CD14-positive monocyte (primary cell): ENCODE measurements around the gene PCDH10. TPM values are rescaled to one million over a fixed set of nuclear protein-coding genes. Genes with fewer than 3 reads are reported as not detected.

Experiments used
- DNase-seq, 3 donors: peaks; one replicate each; pipeline ENCODE4 v3.0.0-alpha.2; 2011 to 2022
- H2AFZ ChIP-seq: 2 replicates; pipeline ENCODE4 v1.6.0; 2012; ENCODE audit warnings: mild to moderate bottlenecking, low read depth, low read length, inconsistent platforms; ENCODE audit not compliant: insufficient read depth, poor library complexity, severe bottlenecking
- H3K27ac ChIP-seq, 2 donors: 1 replicate in 1 of 2; 2 replicates in 1 of 2; pipeline ENCODE4 v1.5.1; 2012 to 2013; ENCODE audit warnings: low read length in 2 of 2, control low read depth in 1 of 2, inconsistent platforms in 1 of 2, low read depth in 1 of 2, mild to moderate bottlenecking in 1 of 2
- H3K27me3 ChIP-seq, 2 donors: one replicate each; pipeline versions ENCODE4 v1.6.0 to v1.6.1; 2011 to 2013; ENCODE audit warnings: low read length in 2 of 2; ENCODE audit not compliant: control insufficient read depth in 2 of 2, insufficient read depth in 2 of 2
- H3K36me3 ChIP-seq, 2 donors: replicated peaks in 1 of 2; 1 replicate in 1 of 2; 2 replicates in 1 of 2; pipeline versions ENCODE4 v1.5.1 to v1.6.1; 2012 to 2013; ENCODE audit warnings: low read length in 2 of 2, control low read depth in 1 of 2, inconsistent platforms in 1 of 2, mild to moderate bottlenecking in 1 of 2; ENCODE audit not compliant: insufficient read depth in 2 of 2, control insufficient read depth in 1 of 2
- H3K4me1 ChIP-seq, 2 donors: 1 replicate in 1 of 2; 2 replicates in 1 of 2; pipeline versions ENCODE4 v1.5.1 to v1.6.1; 2012 to 2013; ENCODE audit warnings: low read length in 2 of 2, control low read depth in 1 of 2, inconsistent platforms in 1 of 2, mild to moderate bottlenecking in 1 of 2, moderate library complexity in 1 of 2; ENCODE audit not compliant: insufficient read depth in 2 of 2, control insufficient read depth in 1 of 2
- H3K4me2 ChIP-seq: replicated peaks from 2 replicates; pipeline ENCODE3; 2012; ENCODE audit warnings: low read length, moderate library complexity, mild to moderate bottlenecking; ENCODE audit not compliant: poor library complexity, severe bottlenecking; ENCODE audit errors: extremely low read depth
- H3K4me3 ChIP-seq, 3 experiments: fragments of 200-600 bp in 1 of 3; sonication (generic) in 1 of 3; replicated peaks in 1 of 3; 1 replicate in 2 of 3; 2 replicates in 1 of 3; pipeline ENCODE4 v1.5.1; 2011 to 2013; ENCODE audit warnings: low read length in 3 of 3, mild to moderate bottlenecking in 3 of 3, control low read depth in 2 of 3, low read depth in 2 of 3, inconsistent platforms in 1 of 3, moderate library complexity in 1 of 3
- H3K79me2 ChIP-seq: 2 replicates; pipeline ENCODE4 v1.6.0; 2012; ENCODE audit warnings: mild to moderate bottlenecking, control low read depth, inconsistent platforms, low read length, moderate library complexity; ENCODE audit not compliant: insufficient read depth
- H3K9ac ChIP-seq: 2 replicates; pipeline ENCODE4 v1.6.0; 2017; ENCODE audit warnings: low read length, mild to moderate bottlenecking; ENCODE audit not compliant: insufficient read depth, poor library complexity, severe bottlenecking
- H3K9me3 ChIP-seq, 2 donors: replicated peaks in 1 of 2; 1 replicate in 1 of 2; 2 replicates in 1 of 2; pipeline versions ENCODE4 v1.5.1 to v1.6.1; 2012 to 2013; ENCODE audit warnings: low read length in 2 of 2, control low read depth in 1 of 2; ENCODE audit not compliant: control insufficient read depth in 1 of 2, insufficient read depth in 1 of 2
- H4K20me1 ChIP-seq: 2 replicates; pipeline ENCODE4 v1.6.0; 2012; ENCODE audit warnings: mild to moderate bottlenecking, low read length, control low read depth, moderate library complexity; ENCODE audit not compliant: insufficient read depth
- H3K27ac Mint-ChIP-seq, 7 donors: one replicate each; pipeline ENCODE4 v1.8.0; 2020; ENCODE audit warnings: mild to moderate bottlenecking in 7 of 7, mixed read lengths in 7 of 7, moderate library complexity in 6 of 7, inconsistent platforms in 2 of 7
- H3K27me3 Mint-ChIP-seq, 3 donors: one replicate each; pipeline ENCODE4 v1.8.0; 2021 to 2022; ENCODE audit warnings: low read depth in 3 of 3, mild to moderate bottlenecking in 3 of 3, mixed read lengths in 3 of 3, moderate library complexity in 3 of 3, inconsistent platforms in 1 of 3
- H3K36me3 Mint-ChIP-seq, 2 donors: one replicate each; pipeline ENCODE4 v1.8.0; 2020; ENCODE audit warnings: mixed read lengths in 2 of 2, inconsistent platforms in 1 of 2, mild to moderate bottlenecking in 1 of 2
- H3K4me1 Mint-ChIP-seq: one replicate; pipeline ENCODE4 v1.8.0; 2020; ENCODE audit warnings: mild to moderate bottlenecking, mixed read lengths
- H3K4me3 Mint-ChIP-seq, 2 donors: one replicate each; pipeline ENCODE4 v1.8.0; 2020; ENCODE audit warnings: mild to moderate bottlenecking in 2 of 2, mixed read lengths in 2 of 2, moderate library complexity in 1 of 2
- H3K9me3 Mint-ChIP-seq, 7 donors: one replicate each; pipeline ENCODE4 v1.8.0; 2020 to 2022; ENCODE audit warnings: mixed read lengths in 7 of 7, mild to moderate bottlenecking in 6 of 7, moderate library complexity in 6 of 7, inconsistent platforms in 2 of 7
- WGBS: methylation state at CpG from one replicate; pipeline ENCODE4 v1.1.5; 2013; ENCODE audit warnings: missing lambda C conversion rate; ENCODE audit not compliant: insufficient coverage; 5-methylcytosine and 5-hydroxymethylcytosine counted together
- intact Hi-C, 2 donors: fragments of 100-400 bp; cut with micrococcal nuclease; formaldehyde crosslinking; loops; one replicate each; pipeline versions ENCODE4 v1.15.0 to v1.15.1; 2023
- polyA plus RNA-seq, 3 donors: library from polyadenylated mRNA; depleted of rRNA in 1 of 3; unstranded in 2 of 3; stranded (reverse) in 1 of 3; fragments of 300-500 nt in 2 of 3; fragments of >200 nt in 1 of 3; fragmentation: Illumina TruSeq in 2 of 3; gene quantifications; 1 replicate in 2 of 3; 2 replicates in 1 of 3; pipeline ENCODE4 v1.2.3, GENCODE V29; 2012 to 2021
- TF ChIP-seq, protein P1 (sequence below): fragments of 200-600 bp; IDR thresholded peaks from one replicate; pipeline ENCODE4 v1.8.0; 2022; ENCODE audit warnings: antibody characterized with exemption, mild to moderate bottlenecking

Gene PCDH10
- polyA plus RNA-seq, 3 donors: not detected

DNA sequence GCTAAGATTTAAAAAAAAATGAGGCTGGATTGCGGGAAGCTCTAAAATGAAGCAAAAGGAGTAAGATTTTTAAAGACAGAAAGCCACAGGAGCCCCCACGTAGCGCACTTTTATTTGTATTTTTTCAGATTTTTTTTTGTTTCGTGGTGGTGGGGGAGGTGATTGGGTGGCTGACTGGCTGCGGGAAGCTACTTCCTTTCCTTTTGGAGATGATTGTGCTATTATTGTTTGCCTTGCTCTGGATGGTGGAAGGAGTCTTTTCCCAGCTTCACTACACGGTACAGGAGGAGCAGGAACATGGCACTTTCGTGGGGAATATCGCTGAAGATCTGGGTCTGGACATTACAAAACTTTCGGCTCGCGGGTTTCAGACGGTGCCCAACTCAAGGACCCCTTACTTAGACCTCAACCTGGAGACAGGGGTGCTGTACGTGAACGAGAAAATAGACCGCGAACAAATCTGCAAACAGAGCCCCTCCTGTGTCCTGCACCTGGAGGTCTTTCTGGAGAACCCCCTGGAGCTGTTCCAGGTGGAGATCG lies 908 bp downstream of the PCDH10 start:
- H3K9me3 ChIP-seq: peaks cover 4 to 41% of the 10 kb centered on the region in 2 donors
- no peaks in the 10 kb centered on the region for H3K79me2 ChIP-seq
- Mint-ChIP-seq H3K4me3 (peak overlapping the region in 1 of 2 donors; percentile 83), H3K36me3 (peaks cover 4 to 8% of the 10 kb centered on the region in 2 donors), H3K9me3 (peaks cover 4 to 38% (median 21%) of the 10 kb centered on the region in 7 donors), H3K4me1 (peaks cover 19% of the 10 kb centered on the region), H3K27me3 (peaks cover 86 to 94% (median 91%) of the 10 kb centered on the region in 3 donors), H3K27ac (no peak overlapping the region)
- no peak for DNase-seq
- no peaks in the 10 kb centered on the region for H4K20me1 ChIP-seq
- intact Hi-C loops: no loop called here
- H3K27ac ChIP-seq: no peak overlapping the region
- H3K9ac ChIP-seq: no peak overlapping the region
- H3K27me3 ChIP-seq: peaks cover 72 to 98% of the 10 kb centered on the region in 2 donors
- no peak overlapping the region for H2AFZ ChIP-seq
- H3K36me3 ChIP-seq: no peaks in the 10 kb centered on the region
- TF ChIP-seq, protein P1, sequence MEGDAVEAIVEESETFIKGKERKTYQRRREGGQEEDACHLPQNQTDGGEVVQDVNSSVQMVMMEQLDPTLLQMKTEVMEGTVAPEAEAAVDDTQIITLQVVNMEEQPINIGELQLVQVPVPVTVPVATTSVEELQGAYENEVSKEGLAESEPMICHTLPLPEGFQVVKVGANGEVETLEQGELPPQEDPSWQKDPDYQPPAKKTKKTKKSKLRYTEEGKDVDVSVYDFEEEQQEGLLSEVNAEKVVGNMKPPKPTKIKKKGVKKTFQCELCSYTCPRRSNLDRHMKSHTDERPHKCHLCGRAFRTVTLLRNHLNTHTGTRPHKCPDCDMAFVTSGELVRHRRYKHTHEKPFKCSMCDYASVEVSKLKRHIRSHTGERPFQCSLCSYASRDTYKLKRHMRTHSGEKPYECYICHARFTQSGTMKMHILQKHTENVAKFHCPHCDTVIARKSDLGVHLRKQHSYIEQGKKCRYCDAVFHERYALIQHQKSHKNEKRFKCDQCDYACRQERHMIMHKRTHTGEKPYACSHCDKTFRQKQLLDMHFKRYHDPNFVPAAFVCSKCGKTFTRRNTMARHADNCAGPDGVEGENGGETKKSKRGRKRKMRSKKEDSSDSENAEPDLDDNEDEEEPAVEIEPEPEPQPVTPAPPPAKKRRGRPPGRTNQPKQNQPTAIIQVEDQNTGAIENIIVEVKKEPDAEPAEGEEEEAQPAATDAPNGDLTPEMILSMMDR: no peak
- H3K4me1 ChIP-seq: peaks cover 0 to 7% of the 10 kb centered on the region in 2 donors
- no peak overlapping the region for H3K4me3 ChIP-seq
- peak overlapping the region; percentile 53 for H3K4me2 ChIP-seq
- WGBS: 3% methylated on average over 13 of the region's 17 CpGs

DNA sequence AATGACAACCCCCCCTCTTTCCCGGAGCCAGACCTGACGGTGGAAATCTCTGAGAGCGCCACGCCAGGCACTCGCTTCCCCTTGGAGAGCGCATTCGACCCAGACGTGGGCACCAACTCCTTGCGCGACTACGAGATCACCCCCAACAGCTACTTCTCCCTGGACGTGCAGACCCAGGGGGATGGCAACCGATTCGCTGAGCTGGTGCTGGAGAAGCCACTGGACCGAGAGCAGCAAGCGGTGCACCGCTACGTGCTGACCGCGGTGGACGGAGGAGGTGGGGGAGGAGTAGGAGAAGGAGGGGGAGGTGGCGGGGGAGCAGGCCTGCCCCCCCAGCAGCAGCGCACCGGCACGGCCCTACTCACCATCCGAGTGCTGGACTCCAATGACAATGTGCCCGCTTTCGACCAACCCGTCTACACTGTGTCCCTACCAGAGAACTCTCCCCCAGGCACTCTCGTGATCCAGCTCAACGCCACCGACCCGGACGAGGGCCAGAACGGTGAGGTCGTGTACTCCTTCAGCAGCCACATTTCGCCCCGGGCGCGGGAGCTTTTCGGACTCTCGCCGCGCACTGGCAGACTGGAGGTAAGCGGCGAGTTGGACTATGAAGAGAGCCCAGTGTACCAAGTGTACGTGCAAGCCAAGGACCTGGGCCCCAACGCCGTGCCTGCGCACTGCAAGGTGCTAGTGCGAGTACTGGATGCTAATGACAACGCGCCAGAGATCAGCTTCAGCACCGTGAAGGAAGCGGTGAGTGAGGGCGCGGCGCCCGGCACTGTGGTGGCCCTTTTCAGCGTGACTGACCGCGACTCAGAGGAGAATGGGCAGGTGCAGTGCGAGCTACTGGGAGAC lies 1.6 kb downstream of the PCDH10 start:
- H3K4me3 Mint-ChIP-seq: peak overlapping the region in 1 of 2 donors; percentile 83
- H2AFZ ChIP-seq: no peak overlapping the region
- WGBS: 4% methylated on average over 54 of the region's 63 CpGs
- H3K9me3 Mint-ChIP-seq: peaks cover 4 to 38% (median 21%) of the 10 kb centered on the region in 7 donors
- H4K20me1 ChIP-seq: no peaks in the 10 kb centered on the region
- DNase-seq: no peak
- no peak overlapping the region for H3K9ac ChIP-seq
- H3K36me3 ChIP-seq: no peaks in the 10 kb centered on the region
- peaks cover 4 to 41% of the 10 kb centered on the region in 2 donors for H3K9me3 ChIP-seq
- peaks cover 19% of the 10 kb centered on the region for H3K4me1 Mint-ChIP-seq
- H3K27ac ChIP-seq: no peak overlapping the region
- peaks cover 84 to 87% (median 86%) of the 10 kb centered on the region in 3 donors for H3K27me3 Mint-ChIP-seq
- no peaks in the 10 kb centered on the region for H3K79me2 ChIP-seq
- intact Hi-C loops: no loop called here
- peaks cover 4 to 8% of the 10 kb centered on the region in 2 donors for H3K36me3 Mint-ChIP-seq
- H3K4me2 ChIP-seq: no peak overlapping the region
- peaks cover 65 to 96% of the 10 kb centered on the region in 2 donors for H3K27me3 ChIP-seq
- H3K4me3 ChIP-seq: no peak overlapping the region
- peaks cover 0 to 7% of the 10 kb centered on the region in 2 donors for H3K4me1 ChIP-seq
- TF ChIP-seq, protein P1: no peak
- H3K27ac Mint-ChIP-seq: no peak overlapping the region
